GM23248 (cell line): ENCODE measurements around the gene LEFTY1. TPM values are rescaled to one million over a fixed set of nuclear protein-coding genes. Genes with fewer than 3 reads are reported as not detected.
A peak's percentile ranks its signal among the peaks of the same experiment; 100 is the strongest.

Experiments
- DNase-seq: peaks from one replicate; pipeline ENCODE4 v3.0.0-alpha.2; 2015
- H2AFZ ChIP-seq: fragments of 200-600 bp; sonication (generic); 2 replicates; pipeline ENCODE4 v1.6.1; 2016; ENCODE audit warnings: antibody characterized with exemption
- H3F3A ChIP-seq: fragments of 200-600 bp; sonication (generic); 2 replicates; pipeline ENCODE4 v1.6.1; 2016; ENCODE audit warnings: mild to moderate bottlenecking, antibody characterized with exemption, mixed run types; ENCODE audit not compliant: insufficient read depth
- H3K27ac ChIP-seq: fragments of 200-600 bp; sonication (generic); 2 replicates; pipeline ENCODE4 v1.5.1; 2016; ENCODE audit warnings: mild to moderate bottlenecking
- H3K27me3 ChIP-seq: fragments of 200-600 bp; sonication (generic); replicated peaks from 2 replicates; pipeline ENCODE4 v1.6.1; 2016; ENCODE audit warnings: mild to moderate bottlenecking; ENCODE audit not compliant: insufficient read depth
- H3K36me3 ChIP-seq: fragments of 200-600 bp; sonication (generic); 2 replicates; pipeline ENCODE4 v1.6.1; 2016; ENCODE audit warnings: low read depth, mild to moderate bottlenecking
- H3K4me1 ChIP-seq: fragments of 200-600 bp; sonication (generic); 2 replicates; pipeline ENCODE4 v1.6.1; 2016; ENCODE audit warnings: mild to moderate bottlenecking; ENCODE audit not compliant: insufficient read depth
- H3K4me2 ChIP-seq: fragments of 200-600 bp; sonication (generic); one replicate; pipeline ENCODE4 v1.6.1; 2016; ENCODE audit warnings: mild to moderate bottlenecking; ENCODE audit not compliant: unreplicated experiment
- H3K4me3 ChIP-seq: fragments of 200-600 bp; sonication (generic); 2 replicates; pipeline ENCODE4 v1.5.1; 2016; ENCODE audit warnings: mild to moderate bottlenecking
- H3K79me2 ChIP-seq: fragments of 200-600 bp; sonication (generic); 2 replicates; pipeline ENCODE4 v1.6.1; 2016; ENCODE audit warnings: mild to moderate bottlenecking; ENCODE audit not compliant: insufficient read depth
- H3K9ac ChIP-seq: fragments of 200-600 bp; sonication (generic); 2 replicates; pipeline ENCODE4 v1.6.1; 2016; ENCODE audit warnings: mild to moderate bottlenecking
- H3K9me2 ChIP-seq: fragments of 200-600 bp; sonication (generic); 2 replicates; pipeline ENCODE4 v1.6.1; 2016; ENCODE audit warnings: mixed run types, mild to moderate bottlenecking, moderate library complexity; ENCODE audit not compliant: insufficient read depth
- H3K9me3 ChIP-seq: fragments of 200-600 bp; sonication (generic); one replicate; pipeline ENCODE4 v1.6.1; 2017; ENCODE audit warnings: low read depth
- H4K20me1 ChIP-seq: fragments of 200-600 bp; sonication (generic); 2 replicates; pipeline ENCODE4 v1.6.0; 2016; ENCODE audit not compliant: insufficient read depth
- EZH2 ChIP-seq: fragments of 200-600 bp; sonication (generic); IDR thresholded peaks from 2 replicates; pipeline ENCODE4 v1.6.1; 2018; ENCODE audit warnings: antibody characterized with exemption, mild to moderate bottlenecking; ENCODE audit not compliant: insufficient read depth, poor library complexity, severe bottlenecking
- EZH2phosphoT487 ChIP-seq: fragments of 200-600 bp; sonication (generic); IDR thresholded peaks from 2 replicates; pipeline ENCODE4 v1.6.1; 2018; ENCODE audit warnings: antibody characterized with exemption, moderate library complexity, mild to moderate bottlenecking, low read depth; ENCODE audit not compliant: insufficient read depth
- WGBS, 2 experiments: methylation state at CpG; one replicate each; pipeline ENCODE4 v1.1.6; 2015 to 2017; ENCODE audit warnings: low lambda C conversion rate in 2 of 2, low coverage in 1 of 2; ENCODE audit errors: missing lambda C conversion rate in 2 of 2; 5-methylcytosine and 5-hydroxymethylcytosine counted together
- in situ Hi-C: fragments of 300-500 bp; cut with MboI; formaldehyde crosslinking; loops from 2 replicates; pipeline ENCODE4 v1.15.0; 2020
- polyA plus RNA-seq: library from polyadenylated mRNA; unstranded; fragments of >200 nt; fragmentation: Nextera tagmentation; extraction: Ambion mirVana; gene quantifications from 2 replicates; pipeline ENCODE4 v1.2.1, GENCODE V29; 2016
- total RNA-seq: library from RNA; depleted of rRNA; stranded (reverse); fragments of >200 nt; shearing (Covaris generic); gene quantifications from 2 replicates; pipeline ENCODE4 v1.2.3, GENCODE V29; 2014

LEFTY1 gene
- total and polyA plus RNA-seq, 2 experiments from 2014 or later, result not detected

- no peak for DNase-seq
- Histone ChIP-seq H3K27ac (no peak overlapping the region), H3K9ac (no peak overlapping the region), H3K9me2 (no peaks in the 10 kb centered on the region), H3K9me3 (no peaks in the 10 kb centered on the region), H3F3A (no peaks in the 10 kb centered on the region), H2AFZ (no peak overlapping the region), H3K36me3 (no peaks in the 10 kb centered on the region; the same call in 1 of the 2 replicates), H4K20me1 (no peaks in the 10 kb centered on the region; the same call in 1 of the 2 replicates), H3K79me2 (no peaks in the 10 kb centered on the region), H3K4me2 (no peak overlapping the region), H3K4me1 (no peaks in the 10 kb centered on the region), H3K4me3 (no peak overlapping the region), H3K27me3 (no peaks in the 10 kb centered on the region)
- WGBS, 2 experiments, result 82 to 85% methylated on average over 8 of the region's 8 CpGs
- TF ChIP-seq EZH2phosphoT487 (no peak), EZH2 (no peak)
- in situ Hi-C loops, result no loop called here
These were observed 20.2 kb downstream of the LEFTY1 start for GRCh38 chr1:225868631-225869330.

GRCh38 chr1:225866981-225867380, 22.0 kb downstream of the LEFTY1 start:
- DNase-seq, result no peak
- 76 to 78% methylated on average over 6 of the region's 6 CpGs for WGBS, 2 experiments

GRCh38 chr1:225866061-225866837, 22.7 kb downstream of the LEFTY1 start:
- H3K27me3 ChIP-seq, result no peaks in the 10 kb centered on the region
- peak overlapping the region; percentile 9 for H3K4me2 ChIP-seq
- TF ChIP-seq EZH2, result no peak
- no peak for TF ChIP-seq EZH2phosphoT487
- no peaks in the 10 kb centered on the region for H3K79me2 ChIP-seq
- in situ Hi-C loops, result no loop called here
- H3F3A ChIP-seq, result no peaks in the 10 kb centered on the region
- no peak overlapping the region for H3K9ac ChIP-seq
- H3K4me1 ChIP-seq, result no peaks in the 10 kb centered on the region
- no peak overlapping the region for H3K27ac ChIP-seq
- no peak overlapping the region for H2AFZ ChIP-seq
- no peaks in the 10 kb centered on the region for H4K20me1 ChIP-seq
- H3K36me3 ChIP-seq, result no peaks in the 10 kb centered on the region; the same call in 1 of the 2 replicates
- H3K9me2 ChIP-seq, result no peaks in the 10 kb centered on the region
- WGBS, 2 experiments, result 71 to 74% methylated on average over 8 of the region's 8 CpGs
- H3K9me3 ChIP-seq, result no peaks in the 10 kb centered on the region
- no peak overlapping the region for H3K4me3 ChIP-seq
- peak; percentile 52 for DNase-seq

More at GRCh38 chr1:225866981-225867380, 22.0 kb downstream of the LEFTY1 start:
- Histone ChIP-seq H3K36me3 (no peaks in the 10 kb centered on the region; the same call in 1 of the 2 replicates), H3K9ac (no peak overlapping the region), H4K20me1 (no peaks in the 10 kb centered on the region), H3K27ac (no peak overlapping the region), H2AFZ (no peak overlapping the region), H3K79me2 (no peaks in the 10 kb centered on the region), H3K9me3 (no peaks in the 10 kb centered on the region), H3F3A (no peaks in the 10 kb centered on the region), H3K4me1 (no peaks in the 10 kb centered on the region), H3K4me3 (no peak overlapping the region), H3K4me2 (no peak overlapping the region), H3K9me2 (no peaks in the 10 kb centered on the region), H3K27me3 (no peaks in the 10 kb centered on the region)
- in situ Hi-C loops, result no loop called here
- TF ChIP-seq EZH2, result no peak
- no peak for TF ChIP-seq EZH2phosphoT487

- no peak for DNase-seq
- no peaks in the 10 kb centered on the region for H4K20me1 ChIP-seq
- WGBS, 2 experiments, result 90 to 91% methylated on average over 12 to 13 of the region's 13 CpGs
- no peaks in the 10 kb centered on the region for H3K79me2 ChIP-seq
- no peaks in the 10 kb centered on the region for H3F3A ChIP-seq
- H3K9me3 ChIP-seq, result no peaks in the 10 kb centered on the region
- TF ChIP-seq EZH2phosphoT487 (no peak), EZH2 (no peak)
- no peak overlapping the region for H3K9ac ChIP-seq
- H2AFZ ChIP-seq, result no peak overlapping the region
- in situ Hi-C loops, result no loop called here
- H3K27me3 ChIP-seq, result no peaks in the 10 kb centered on the region
- no peak overlapping the region for H3K27ac ChIP-seq
- no peaks in the 10 kb centered on the region for H3K4me1 ChIP-seq
- H3K4me3 ChIP-seq, result no peak overlapping the region
- no peak overlapping the region for H3K4me2 ChIP-seq
- H3K9me2 ChIP-seq, result no peaks in the 10 kb centered on the region
- no peaks in the 10 kb centered on the region; the same call in 1 of the 2 replicates for H3K36me3 ChIP-seq
These were observed 23.4 kb downstream of the LEFTY1 start for GRCh38 chr1:225865514-225865913.
